Caki2 (cell line): ENCODE measurements around the gene CHN1. TPM values are rescaled to one million over a fixed set of nuclear protein-coding genes. Genes with fewer than 3 reads are reported as not detected.

Experiments used
- DNase-seq: peaks from one replicate; pipeline ENCODE4 v3.0.0-alpha.2; 2015; ENCODE audit warnings: low read depth
- in situ Hi-C: cut with HindIII; loops from 2 replicates; pipeline ENCODE4 v1.10.0; 2016; ENCODE audit warnings: low sequenced_read_pairs, low pct_unique_long_range_greater_than_20kb, mixed read lengths
- total RNA-seq: library from RNA; depleted of rRNA; stranded (reverse); fragments of >200 nt; shearing (Covaris generic); gene quantifications from 2 replicates; pipeline ENCODE4 v1.2.3, GENCODE V29; 2014; ENCODE audit warnings: low replicate concordance

Gene CHN1
- total RNA-seq, 1 experiment from 2014 or later = 8.8 TPM

- DNase-seq = no peak
- in situ Hi-C loops = no loop called here
Measured at GRCh38 chr2:174820361-174820760, 184.8 kb downstream of the CHN1 start.

GRCh38 chr2:174815526-174815925 lies 189.7 kb downstream of the CHN1 start:
- no peak for DNase-seq
- in situ Hi-C loops = no loop called here

GRCh38 chr2:174812037-174812436 lies 193.1 kb downstream of the CHN1 start:
- in situ Hi-C loops = no loop called here
- no peak for DNase-seq

GRCh38 chr2:174807931-174808330 lies 197.2 kb downstream of the CHN1 start:
- in situ Hi-C loops = no loop called here

GRCh38 chr2:174805803-174806202 lies 199.4 kb downstream of the CHN1 start:
- DNase-seq = no peak
- in situ Hi-C loops = no loop called here

More at GRCh38 chr2:174807931-174808330, 197.2 kb downstream of the CHN1 start:
- DNase-seq = no peak

DNA sequence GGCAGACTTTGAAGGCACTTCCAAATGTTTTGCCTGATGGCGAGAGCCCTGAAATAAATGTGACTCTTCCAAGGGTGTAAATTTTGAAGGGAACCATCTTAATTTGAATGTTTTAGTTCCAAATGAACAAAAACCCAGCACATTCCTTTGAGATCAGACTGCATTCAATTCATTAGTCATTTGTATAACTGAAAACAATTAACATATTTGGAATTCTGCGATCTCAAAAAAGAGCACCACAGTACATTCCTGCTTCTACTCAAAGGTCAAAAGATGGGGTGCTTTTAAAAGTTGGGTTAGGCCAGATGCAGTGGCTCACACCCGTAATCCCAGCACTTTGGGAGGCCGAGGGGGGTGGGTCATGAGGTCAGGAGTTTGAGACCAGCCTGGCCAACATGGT lies 202.7 kb downstream of the CHN1 start:
- in situ Hi-C loops = no loop called here

DNA sequence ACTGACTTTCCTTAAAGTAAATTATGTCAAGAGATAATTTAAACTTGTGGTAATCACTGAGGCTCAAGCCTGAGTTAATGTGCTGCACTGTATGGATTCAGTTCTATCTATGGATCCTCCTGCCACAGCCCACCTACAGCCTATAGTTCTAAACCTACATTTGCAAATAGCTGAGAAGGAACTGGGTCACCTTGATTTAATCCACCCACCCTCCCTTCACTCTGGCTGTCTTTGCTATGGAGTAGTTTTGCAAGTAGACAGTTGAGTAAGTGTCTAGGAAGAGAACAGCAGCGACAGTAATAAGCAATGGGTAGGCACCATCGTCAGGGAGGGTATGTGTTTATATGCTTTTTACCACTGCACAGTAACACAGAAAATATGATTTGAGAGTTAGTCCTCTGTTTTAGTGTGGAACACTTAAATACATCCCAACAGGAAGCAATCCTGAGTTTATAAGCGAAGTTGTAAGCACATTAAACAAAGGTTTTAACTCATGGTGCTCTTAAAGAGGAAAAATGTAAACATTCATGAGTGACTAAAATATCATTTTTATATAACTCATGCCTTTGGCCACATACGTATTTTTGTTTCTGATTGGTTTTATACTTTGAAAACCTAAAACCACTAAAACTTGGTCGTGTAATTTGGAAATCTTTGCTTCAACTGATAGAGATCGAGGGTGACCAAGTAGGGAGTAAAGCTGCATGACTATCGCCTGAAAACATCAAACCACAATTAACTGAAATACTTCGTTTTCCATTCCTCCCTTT lies 204.6 kb downstream of the CHN1 start:
- in situ Hi-C loops = no loop called here
- DNase-seq = no peak

More for the DNA sequence above, 202.7 kb downstream of the CHN1 start:
- no peak for DNase-seq

- no peak for DNase-seq
- in situ Hi-C loops = no loop called here
Measured at GRCh38 chr2:174798801-174799200, 206.4 kb downstream of the CHN1 start.

- no peak for DNase-seq
- in situ Hi-C loops = no loop called here
Measured at GRCh38 chr2:174797781-174798276, 207.4 kb downstream of the CHN1 start.

DNA sequence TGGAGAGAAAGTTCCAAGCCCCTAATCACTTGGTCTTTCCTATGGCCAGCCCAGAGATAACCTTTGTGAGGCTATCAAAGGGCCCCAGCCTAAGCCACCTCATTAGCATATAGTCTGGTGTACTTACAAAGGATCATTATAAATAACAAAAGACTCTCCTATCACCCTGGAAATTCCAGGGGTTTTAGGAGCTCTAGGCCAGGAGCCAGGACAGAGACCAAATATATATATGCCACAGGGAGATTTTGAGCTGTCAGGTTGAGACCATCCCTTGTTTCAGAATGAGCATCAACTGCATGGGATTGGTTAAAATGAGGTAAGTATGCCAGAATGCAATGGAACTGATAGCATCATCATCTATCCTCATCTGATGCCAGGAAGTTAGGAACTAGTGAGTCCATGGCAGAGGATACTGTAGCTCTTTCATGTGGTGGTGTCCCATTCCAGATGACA lies 208.8 kb downstream of the CHN1 start:
- in situ Hi-C loops = no loop called here
- DNase-seq = no peak

- no peak for DNase-seq
- in situ Hi-C loops = no loop called here
Measured at GRCh38 chr2:174794851-174795374, 210.3 kb downstream of the CHN1 start.

GRCh38 chr2:174792309-174793025 lies 212.7 kb downstream of the CHN1 start:
- in situ Hi-C loops = no loop called here
- no peak for DNase-seq

DNA sequence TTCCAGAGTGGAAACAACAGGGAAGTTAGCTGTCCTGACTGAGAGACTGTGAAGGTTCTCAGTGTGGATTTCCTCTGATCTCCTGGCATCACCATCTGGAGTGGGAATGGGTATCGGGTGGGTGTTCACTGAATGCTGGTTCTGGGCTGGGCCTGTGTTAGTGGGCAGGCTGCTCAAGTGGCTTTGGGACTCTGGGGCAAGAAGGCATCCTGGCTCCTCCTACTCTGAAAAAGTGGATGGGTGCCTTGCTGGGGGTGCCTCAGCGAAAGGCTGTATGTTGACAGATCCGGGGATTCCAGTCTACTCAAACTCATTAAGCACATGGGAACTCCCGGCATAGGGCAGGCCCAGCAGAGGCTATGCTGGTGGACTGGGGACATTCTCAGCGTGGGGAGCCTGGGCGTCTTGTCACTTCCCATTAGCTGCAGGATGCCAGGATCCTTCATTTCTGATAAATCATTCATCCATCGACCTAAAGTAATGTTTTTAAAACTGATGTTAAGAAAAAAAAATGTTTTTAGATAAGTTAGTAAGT lies 213.4 kb downstream of the CHN1 start:
- no peak for DNase-seq
- in situ Hi-C loops = no loop called here

DNA sequence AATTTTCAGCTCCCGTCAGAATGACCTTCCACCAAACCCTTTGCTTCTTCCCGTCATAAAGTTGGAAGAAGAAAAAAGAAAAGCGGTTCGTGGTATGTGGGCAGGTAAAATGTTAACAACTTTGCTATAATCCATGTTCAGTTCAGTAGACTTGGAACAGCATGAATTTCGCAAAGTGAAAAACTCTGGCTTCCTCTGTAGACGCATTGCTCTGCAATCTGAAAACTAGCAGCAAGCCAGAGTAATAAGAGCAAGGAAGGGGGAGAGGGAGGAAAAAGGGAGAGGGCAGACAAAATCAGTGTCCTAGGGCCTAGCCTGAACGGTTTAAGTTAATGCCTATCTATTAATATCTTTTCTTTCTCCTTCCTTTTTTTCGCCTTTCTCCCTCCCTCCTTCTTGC lies 214.2 kb downstream of the CHN1 start:
- in situ Hi-C loops = no loop called here
- DNase-seq = no peak

- no peak for DNase-seq
- in situ Hi-C loops = no loop called here
Measured at GRCh38 chr2:174789001-174789400, 216.2 kb downstream of the CHN1 start.

DNA sequence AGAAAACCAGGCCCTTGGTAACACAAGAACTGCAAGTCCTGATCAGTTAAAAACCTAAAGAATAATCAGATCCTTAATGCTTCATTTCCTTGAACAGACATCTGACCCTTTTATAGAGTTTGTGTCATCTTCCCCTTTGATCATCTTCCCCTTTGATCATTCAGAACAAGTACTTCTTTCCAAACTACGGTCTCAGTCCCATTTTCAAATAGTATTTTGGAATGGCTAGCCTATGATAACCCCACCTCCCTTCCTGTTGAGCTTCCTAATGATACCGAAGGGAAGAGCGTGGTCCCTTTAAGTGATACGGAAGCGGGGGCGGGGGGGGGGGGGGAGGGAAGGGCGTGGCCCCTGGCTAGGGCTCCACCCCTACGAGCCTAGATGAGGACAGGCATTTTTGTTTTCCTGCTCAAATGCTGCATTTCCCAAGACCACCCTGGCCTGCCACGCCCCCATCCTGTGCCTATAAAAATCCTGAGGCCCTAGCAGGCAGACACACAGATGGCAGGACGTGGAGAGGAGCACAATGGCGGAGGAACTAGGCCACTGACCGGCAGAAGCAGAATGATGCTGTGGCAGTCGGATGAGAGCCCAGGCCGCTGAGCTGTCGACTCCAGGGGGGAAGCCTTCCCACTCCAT lies 216.8 kb downstream of the CHN1 start:
- in situ Hi-C loops = no loop called here
- no peak for DNase-seq

- DNase-seq = peak; percentile 35
- in situ Hi-C loops = no loop called here
Measured at GRCh38 chr2:174787487-174788205, 217.5 kb downstream of the CHN1 start.
